ENCODE results near the gene PAXIP1. TPM values are rescaled to one million over a fixed set of nuclear protein-coding genes. Genes with fewer than 3 reads are reported as not detected.

PAXIP1 gene
- total RNA-seq, 4 donors from 2014 or later, result 5.8 to 15.4 (median 11.3) TPM

DNA sequence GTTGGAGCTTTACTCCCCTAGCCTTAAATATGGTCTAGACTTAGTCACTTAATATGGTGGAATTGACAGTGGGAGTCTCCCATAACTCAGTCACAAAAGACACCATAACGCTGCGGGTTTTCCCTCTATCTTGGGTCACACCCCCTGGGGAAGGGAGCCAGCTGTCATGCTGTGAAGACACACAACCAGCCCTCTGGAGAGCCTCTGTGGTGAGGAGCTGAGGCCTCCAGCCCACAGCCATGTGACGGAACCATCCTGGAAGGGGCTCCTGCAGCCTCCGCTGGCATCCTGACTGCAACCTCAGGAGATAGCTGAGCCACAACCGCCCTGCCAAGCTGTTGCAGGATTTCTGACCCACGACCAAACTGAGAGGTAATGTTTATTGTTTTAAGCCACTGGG lies 37.9 kb downstream of the PAXIP1 start:
- DNase-seq, result no peak
- H3K27me3 ChIP-seq, result no peaks in the 10 kb centered on the region
- H3K27ac ChIP-seq, result no peak overlapping the region
- TF ChIP-seq POLR2A (IDR thresholded peaks at IDR 0.05), result no peak
- TF ChIP-seq, protein P1, sequence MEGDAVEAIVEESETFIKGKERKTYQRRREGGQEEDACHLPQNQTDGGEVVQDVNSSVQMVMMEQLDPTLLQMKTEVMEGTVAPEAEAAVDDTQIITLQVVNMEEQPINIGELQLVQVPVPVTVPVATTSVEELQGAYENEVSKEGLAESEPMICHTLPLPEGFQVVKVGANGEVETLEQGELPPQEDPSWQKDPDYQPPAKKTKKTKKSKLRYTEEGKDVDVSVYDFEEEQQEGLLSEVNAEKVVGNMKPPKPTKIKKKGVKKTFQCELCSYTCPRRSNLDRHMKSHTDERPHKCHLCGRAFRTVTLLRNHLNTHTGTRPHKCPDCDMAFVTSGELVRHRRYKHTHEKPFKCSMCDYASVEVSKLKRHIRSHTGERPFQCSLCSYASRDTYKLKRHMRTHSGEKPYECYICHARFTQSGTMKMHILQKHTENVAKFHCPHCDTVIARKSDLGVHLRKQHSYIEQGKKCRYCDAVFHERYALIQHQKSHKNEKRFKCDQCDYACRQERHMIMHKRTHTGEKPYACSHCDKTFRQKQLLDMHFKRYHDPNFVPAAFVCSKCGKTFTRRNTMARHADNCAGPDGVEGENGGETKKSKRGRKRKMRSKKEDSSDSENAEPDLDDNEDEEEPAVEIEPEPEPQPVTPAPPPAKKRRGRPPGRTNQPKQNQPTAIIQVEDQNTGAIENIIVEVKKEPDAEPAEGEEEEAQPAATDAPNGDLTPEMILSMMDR (IDR thresholded peaks at IDR 0.05), result no peak
- H3K4me3 ChIP-seq, result no peak overlapping the region
- no peaks in the 10 kb centered on the region for H3K9me3 ChIP-seq
- H3K4me1 ChIP-seq, result no peaks in the 10 kb centered on the region
- H3K36me3 ChIP-seq, result peaks cover 4 to 99% (median 17%) of the 10 kb centered on the region in 3 donors
- intact Hi-C loops (cut with DNase I), result no loop called here
- 50 to 80% methylated on average over 2 to 3 of the region's 6 CpGs for WGBS, 2 donors

DNA sequence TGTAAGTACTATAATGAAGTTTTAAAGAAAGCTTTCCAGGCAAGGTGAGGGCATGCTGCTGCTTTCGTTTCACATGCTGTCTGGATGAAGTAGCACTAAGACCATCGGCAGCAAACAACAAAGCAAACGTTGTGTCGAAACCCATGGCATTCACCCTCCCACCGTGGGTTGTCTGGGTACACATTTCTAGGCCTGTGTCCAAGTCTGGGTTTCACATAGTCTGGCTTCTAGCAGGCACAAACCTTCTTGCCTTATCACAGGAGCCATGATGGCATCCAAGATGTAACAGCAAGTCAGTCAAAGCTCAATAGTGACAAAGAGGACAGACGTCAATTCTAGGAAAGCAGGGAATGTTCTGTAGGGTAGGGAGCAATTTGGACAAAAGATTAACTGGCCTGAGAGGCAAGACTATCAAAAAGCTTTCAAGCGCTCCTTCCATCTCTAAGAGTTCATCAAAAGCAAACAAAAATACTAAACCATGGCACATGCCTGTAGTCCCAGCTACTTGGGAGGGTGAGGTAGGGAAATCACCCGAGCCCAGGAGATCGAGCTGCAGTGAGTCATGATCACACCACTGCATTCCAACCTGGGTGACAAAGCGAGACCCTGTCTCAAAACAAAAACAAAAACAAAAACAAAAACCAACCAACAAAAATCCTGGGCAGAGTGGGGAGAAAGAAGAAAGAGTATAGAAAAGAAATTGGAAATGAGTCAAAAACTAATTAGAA lies 42.7 kb downstream of the PAXIP1 start:
- 78 to 80% methylated on average over 10 of the region's 10 CpGs for WGBS, 2 donors
- H3K36me3 ChIP-seq, result peaks cover 3 to 97% (median 5%) of the 10 kb centered on the region in 3 donors

DNA sequence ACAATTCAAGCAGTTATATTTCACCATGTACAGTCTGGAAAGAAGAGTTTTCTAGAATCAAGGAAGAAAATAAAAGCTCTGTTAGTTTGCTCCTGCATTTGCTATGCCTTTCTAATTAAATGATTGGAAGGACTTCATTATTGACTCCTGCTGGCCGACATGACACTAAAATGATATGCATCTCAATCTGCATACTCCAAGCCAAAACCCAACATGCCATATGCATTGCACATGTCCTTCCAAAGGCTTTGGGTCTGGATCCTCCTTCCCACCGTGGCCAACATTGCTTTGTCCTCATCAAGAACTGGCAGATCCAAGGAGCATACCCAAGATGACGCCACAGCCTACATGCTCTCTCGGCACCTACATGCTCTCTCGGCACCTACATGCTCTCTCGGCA lies 46.5 kb downstream of the PAXIP1 start:
- 96 to 97% methylated on average over 6 of the region's 6 CpGs for WGBS, 2 donors
- H3K36me3 ChIP-seq, result peaks cover 0 to 96% (median 5%) of the 10 kb centered on the region in 3 donors

More for the DNA sequence above, 42.7 kb downstream of the PAXIP1 start:
- H3K27me3 ChIP-seq, result no peaks in the 10 kb centered on the region
- DNase-seq, result no peak
- intact Hi-C loops (cut with DNase I), result no loop called here
- H3K4me3 ChIP-seq, result no peak overlapping the region
- no peaks in the 10 kb centered on the region for H3K9me3 ChIP-seq
- no peaks in the 10 kb centered on the region for H3K4me1 ChIP-seq
- no peak overlapping the region for H3K27ac ChIP-seq
- TF ChIP-seq POLR2A (IDR thresholded peaks at IDR 0.05), result no peak
- TF ChIP-seq, protein P1 (IDR thresholded peaks at IDR 0.05), result no peak

DNA sequence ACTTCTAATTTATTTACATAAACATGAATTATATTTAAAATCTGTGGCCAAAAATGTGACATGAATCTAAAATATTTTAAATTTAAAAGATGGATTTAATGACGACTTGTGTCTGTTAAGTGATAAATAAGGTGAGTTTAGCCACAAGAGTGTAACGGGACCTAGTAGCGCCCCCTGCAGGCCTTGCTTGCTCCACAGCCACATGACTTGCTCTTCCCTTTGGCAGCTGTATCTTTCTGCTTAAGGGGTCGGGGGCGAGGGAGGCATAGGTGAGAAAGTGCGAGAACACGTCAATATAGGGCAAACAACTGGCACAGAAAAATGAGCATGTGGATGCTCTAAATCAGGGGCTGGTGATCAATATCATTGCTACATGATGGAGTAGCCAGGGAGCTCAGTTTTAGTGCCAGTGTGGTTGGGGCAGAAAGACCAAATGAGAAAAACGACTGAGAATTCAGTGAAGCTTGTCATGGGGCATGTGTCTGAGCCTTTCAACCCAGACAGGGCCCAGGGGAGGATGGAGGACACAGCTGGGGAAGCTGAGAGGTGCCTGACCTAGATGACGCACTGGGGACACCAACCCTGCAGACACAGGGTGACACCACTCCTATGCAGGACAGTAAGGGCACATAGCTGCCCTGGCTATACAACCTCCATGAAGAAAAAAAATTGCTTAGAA lies 49.8 kb downstream of the PAXIP1 start:
- no peaks in the 10 kb centered on the region for H3K9me3 ChIP-seq
- peaks cover 0 to 96% (median 5%) of the 10 kb centered on the region in 3 donors for H3K36me3 ChIP-seq
- H3K4me1 ChIP-seq, result no peaks in the 10 kb centered on the region
- WGBS, 2 donors, result 62 to 67% methylated on average over 9 of the region's 9 CpGs
- no peak overlapping the region for H3K27ac ChIP-seq
- intact Hi-C loops (cut with DNase I), result no loop called here
- no peak for TF ChIP-seq POLR2A (IDR thresholded peaks at IDR 0.05)
- TF ChIP-seq, protein P1 (IDR thresholded peaks at IDR 0.05), result peak; percentile 19 to 63 (median 53)
- H3K27me3 ChIP-seq, result no peaks in the 10 kb centered on the region
- no peak overlapping the region for H3K4me3 ChIP-seq
- DNase-seq, result no peak

More for the DNA sequence above, 46.5 kb downstream of the PAXIP1 start:
- no peak for DNase-seq
- no peak for TF ChIP-seq POLR2A (IDR thresholded peaks at IDR 0.05)
- TF ChIP-seq, protein P1 (IDR thresholded peaks at IDR 0.05), result no peak
- no peak overlapping the region for H3K4me3 ChIP-seq
- no peaks in the 10 kb centered on the region for H3K27me3 ChIP-seq
- no peaks in the 10 kb centered on the region for H3K9me3 ChIP-seq
- H3K27ac ChIP-seq, result no peak overlapping the region
- H3K4me1 ChIP-seq, result no peaks in the 10 kb centered on the region
- intact Hi-C loops (cut with DNase I), result no loop called here

DNA sequence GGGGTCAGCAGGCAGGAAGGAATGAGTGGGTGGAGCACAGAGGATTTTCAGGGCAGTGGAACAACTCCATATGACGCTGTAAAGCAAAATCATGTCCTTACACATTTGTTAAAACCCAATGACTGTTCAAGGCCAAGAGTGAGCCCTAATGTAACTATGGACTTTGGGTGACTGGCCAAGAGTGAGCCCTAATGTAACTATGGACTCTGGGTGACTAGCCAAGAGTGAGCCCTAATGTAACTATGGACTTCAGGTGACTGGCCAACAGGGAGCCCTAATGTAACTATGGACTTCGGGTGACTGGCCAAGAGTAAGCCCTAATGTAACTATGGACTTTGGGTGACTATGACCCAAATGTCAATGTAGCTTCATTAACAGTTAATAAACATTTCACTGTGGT lies 52.0 kb downstream of the PAXIP1 start:
- WGBS, 2 donors, result 81 to 98% methylated on average over 2 of the region's 2 CpGs
- TF ChIP-seq POLR2A (IDR thresholded peaks at IDR 0.05), result no peak
- TF ChIP-seq, protein P1 (IDR thresholded peaks at IDR 0.05), result no peak
- no peak overlapping the region for H3K27ac ChIP-seq
- DNase-seq, result no peak
- no peaks in the 10 kb centered on the region for H3K9me3 ChIP-seq
- no peaks in the 10 kb centered on the region for H3K27me3 ChIP-seq
- H3K4me3 ChIP-seq, result no peak overlapping the region
- H3K4me1 ChIP-seq, result no peaks in the 10 kb centered on the region
- peaks cover 0 to 99% (median 0%) of the 10 kb centered on the region in 3 donors for H3K36me3 ChIP-seq
- intact Hi-C loops (cut with DNase I), result no loop called here

All from esophagus squamous epithelium (tissue), 5 donors.